GM23338 (cell line): ENCODE measurements around the gene RASL11A. TPM values are rescaled to one million over a fixed set of nuclear protein-coding genes. Genes with fewer than 3 reads are reported as not detected.

ENCODE experiments used
- ATAC-seq: fragments of 200-7000 bp; cut with Tn5 transposase; 3 replicates; pipeline ENCODE4 v1.9.1; 2020
- DNase-seq: peaks from one replicate; pipeline ENCODE4 v3.0.0-alpha.2; 2015; ENCODE audit warnings: low spot score
- H2AFZ ChIP-seq: fragments of 200-600 bp; sonication (generic); 2 replicates; pipeline ENCODE4 v1.8.0; 2016; ENCODE audit warnings: antibody characterized with exemption, mild to moderate bottlenecking, moderate library complexity
- H3F3A ChIP-seq: fragments of 200-600 bp; sonication (generic); replicated peaks from 2 replicates; pipeline ENCODE4 v1.8.0; 2017; ENCODE audit warnings: antibody characterized with exemption, mixed run types, low read depth
- H3K27ac ChIP-seq: fragments of 200-600 bp; sonication (generic); 2 replicates; pipeline ENCODE4 v1.6.1; 2016; ENCODE audit warnings: low read depth
- H3K27me3 ChIP-seq: fragments of 200-600 bp; sonication (generic); 2 replicates; pipeline ENCODE4 v1.8.0; 2016; ENCODE audit warnings: mild to moderate bottlenecking, mixed run types, moderate library complexity; ENCODE audit not compliant: insufficient read depth
- H3K36me3 ChIP-seq: fragments of 200-600 bp; sonication (generic); 2 replicates; pipeline ENCODE4 v1.8.0; 2016; ENCODE audit warnings: mild to moderate bottlenecking; ENCODE audit not compliant: insufficient read depth
- H3K4me1 ChIP-seq: fragments of 200-600 bp; sonication (generic); 2 replicates; pipeline ENCODE4 v1.8.0; 2016; ENCODE audit warnings: mild to moderate bottlenecking, moderate library complexity; ENCODE audit not compliant: insufficient read depth
- H3K4me2 ChIP-seq: fragments of 200-600 bp; sonication (generic); 2 replicates; pipeline ENCODE4 v1.7.1; 2017; ENCODE audit warnings: mixed run types
- H3K4me3 ChIP-seq: fragments of 200-600 bp; sonication (generic); 2 replicates; pipeline ENCODE4 v1.6.1; 2016; ENCODE audit warnings: mixed run types
- H3K79me2 ChIP-seq: fragments of 200-600 bp; sonication (generic); replicated peaks from 2 replicates; pipeline ENCODE4 v1.8.0; 2017; ENCODE audit warnings: mild to moderate bottlenecking; ENCODE audit not compliant: insufficient read depth
- H3K9me2 ChIP-seq: fragments of 200-600 bp; sonication (generic); 2 replicates; pipeline ENCODE4 v1.8.0; 2017; ENCODE audit not compliant: insufficient read depth
- H4K20me1 ChIP-seq: fragments of 200-600 bp; sonication (generic); replicated peaks from 2 replicates; pipeline ENCODE4 v1.8.0; 2017; ENCODE audit warnings: mild to moderate bottlenecking; ENCODE audit not compliant: insufficient read depth
- H3K27ac Mint-ChIP-seq: 2 replicates; pipeline ENCODE4 v1.8.0; 2020; ENCODE audit warnings: inconsistent platforms, mild to moderate bottlenecking, moderate library complexity, mixed read lengths
- H3K27me3 Mint-ChIP-seq: 3 replicates; pipeline ENCODE4 v1.8.0; 2022; ENCODE audit warnings: low read depth, mild to moderate bottlenecking, moderate library complexity, mixed read lengths, inconsistent platforms; ENCODE audit not compliant: insufficient read depth, poor library complexity
- H3K36me3 Mint-ChIP-seq: 3 replicates; pipeline ENCODE4 v1.8.0; 2021; ENCODE audit warnings: low read depth, mild to moderate bottlenecking, inconsistent platforms, moderate library complexity, mixed read lengths
- H3K4me1 Mint-ChIP-seq: 3 replicates; pipeline ENCODE4 v1.8.0; 2020; ENCODE audit warnings: mild to moderate bottlenecking, inconsistent platforms, mixed read lengths
- H3K4me3 Mint-ChIP-seq: 3 replicates; pipeline ENCODE4 v1.8.0; 2021; ENCODE audit warnings: moderate library complexity, mild to moderate bottlenecking, inconsistent platforms, mixed read lengths
- H3K9me3 Mint-ChIP-seq: 3 replicates; pipeline ENCODE4 v1.8.0; 2020; ENCODE audit warnings: moderate library complexity, mild to moderate bottlenecking, inconsistent platforms, mixed read lengths
- CREB1 ChIP-seq: fragments of 250-450 bp; sonication (Bioruptor Pico); IDR thresholded peaks from 2 replicates; pipeline ENCODE4 v1.5.0; 2020; ENCODE audit warnings: low read depth, mild to moderate bottlenecking, moderate library complexity
- EZH2 ChIP-seq: fragments of 200-600 bp; sonication (generic); IDR thresholded peaks from one replicate; pipeline ENCODE4 v1.8.0; 2017; ENCODE audit warnings: antibody characterized with exemption, mild to moderate bottlenecking, low read depth; ENCODE audit not compliant: unreplicated experiment
- POLR2AphosphoS5 ChIP-seq: IDR thresholded peaks from 2 replicates; pipeline ENCODE4 v1.6.1; 2016; ENCODE audit warnings: antibody characterized with exemption, low read depth
- STAT1 ChIP-seq: IDR thresholded peaks from one replicate; pipeline ENCODE4 v1.6.1; 2016; ENCODE audit warnings: antibody characterized with exemption; ENCODE audit not compliant: unreplicated experiment
- ZNF114 ChIP-seq: fragments of 250-450 bp; sonication (Bioruptor Pico); IDR thresholded peaks from 2 replicates; pipeline ENCODE4 v1.5.0; 2020; ENCODE audit warnings: mild to moderate bottlenecking, moderate library complexity
- ZNF331 ChIP-seq: fragments of 250-450 bp; sonication (Bioruptor Pico); IDR thresholded peaks from 2 replicates; pipeline ENCODE4 v1.5.0; 2020; ENCODE audit warnings: low read depth, mild to moderate bottlenecking, moderate library complexity
- polyA plus RNA-seq: library from polyadenylated mRNA; unstranded; fragments of >200 nt; fragmentation: Nextera tagmentation; extraction: Ambion mirVana; gene quantifications from 2 replicates; pipeline ENCODE4 v1.2.1, GENCODE V29; 2016
- total RNA-seq: library from RNA; depleted of rRNA; stranded (reverse); fragments of >200 nt; shearing (Covaris generic); gene quantifications from 2 replicates; pipeline ENCODE4 v1.2.3, GENCODE V29; 2014
- TF ChIP-seq, protein P1 (sequence below): IDR thresholded peaks from one replicate; pipeline ENCODE4 v1.6.1; 2018; ENCODE audit warnings: antibody characterized with exemption; ENCODE audit not compliant: unreplicated experiment
- TF ChIP-seq, protein P2 (sequence below), 2 experiments: fragments of 200-600 bp in 1 of 2; sonication (generic) in 1 of 2; conservative IDR thresholded peaks; 2 replicates each; pipeline versions ENCODE4 v1.5.1 to v1.6.1; 2016 to 2017; ENCODE audit warnings: antibody characterized with exemption in 2 of 2, low read depth in 2 of 2, mild to moderate bottlenecking in 2 of 2, moderate library complexity in 1 of 2
- TF ChIP-seq, protein P3 (sequence below): fragments of 250-450 bp; sonication (Bioruptor Pico); IDR thresholded peaks from 2 replicates; pipeline ENCODE4 v1.5.0; 2020; ENCODE audit warnings: mild to moderate bottlenecking, moderate library complexity

Gene RASL11A
- total and polyA plus RNA-seq, 2 experiments from 2014 or later = 1.9 to 3.3 TPM

DNA sequence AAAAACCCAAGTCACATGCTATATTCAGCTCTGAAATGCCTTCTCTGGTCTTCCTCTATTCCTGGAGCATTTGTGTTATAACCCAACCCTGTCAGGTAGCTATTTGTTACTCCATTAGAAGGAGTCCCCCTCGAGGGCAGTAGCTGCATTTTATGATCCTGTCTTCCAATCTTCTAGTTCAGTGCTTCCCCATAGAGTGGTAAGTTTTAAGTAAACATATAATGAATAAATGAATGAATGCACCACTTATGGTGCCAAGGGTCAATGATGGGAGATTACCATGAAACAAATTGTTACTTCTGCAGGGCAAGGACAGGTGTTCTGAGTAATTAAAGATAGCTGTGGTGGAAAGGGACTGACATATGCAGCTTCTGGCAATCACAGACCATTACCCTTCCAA, 4.0 kb downstream of the RASL11A start:
- Mint-ChIP-seq H3K9me3 (no peaks in the 10 kb centered on the region; the same call in 2 of the 3 replicates), H3K27me3 (peaks cover 19% of the 10 kb centered on the region), H3K36me3 (no peaks in the 10 kb centered on the region), H3K4me3 (no peak overlapping the region), H3K4me1 (peaks cover 20% of the 10 kb centered on the region), H3K27ac (no peak overlapping the region)
- H3K4me1 ChIP-seq = no peaks in the 10 kb centered on the region; the same call in 1 of the 2 replicates
- ATAC-seq = no peak
- H3K27ac ChIP-seq = no peak overlapping the region
- no peaks in the 10 kb centered on the region for H4K20me1 ChIP-seq
- TF ChIP-seq POLR2AphosphoS5 (no peak), ZNF114 (CRISPR knock-in tag) (no peak)
- TF ChIP-seq, protein P1, sequence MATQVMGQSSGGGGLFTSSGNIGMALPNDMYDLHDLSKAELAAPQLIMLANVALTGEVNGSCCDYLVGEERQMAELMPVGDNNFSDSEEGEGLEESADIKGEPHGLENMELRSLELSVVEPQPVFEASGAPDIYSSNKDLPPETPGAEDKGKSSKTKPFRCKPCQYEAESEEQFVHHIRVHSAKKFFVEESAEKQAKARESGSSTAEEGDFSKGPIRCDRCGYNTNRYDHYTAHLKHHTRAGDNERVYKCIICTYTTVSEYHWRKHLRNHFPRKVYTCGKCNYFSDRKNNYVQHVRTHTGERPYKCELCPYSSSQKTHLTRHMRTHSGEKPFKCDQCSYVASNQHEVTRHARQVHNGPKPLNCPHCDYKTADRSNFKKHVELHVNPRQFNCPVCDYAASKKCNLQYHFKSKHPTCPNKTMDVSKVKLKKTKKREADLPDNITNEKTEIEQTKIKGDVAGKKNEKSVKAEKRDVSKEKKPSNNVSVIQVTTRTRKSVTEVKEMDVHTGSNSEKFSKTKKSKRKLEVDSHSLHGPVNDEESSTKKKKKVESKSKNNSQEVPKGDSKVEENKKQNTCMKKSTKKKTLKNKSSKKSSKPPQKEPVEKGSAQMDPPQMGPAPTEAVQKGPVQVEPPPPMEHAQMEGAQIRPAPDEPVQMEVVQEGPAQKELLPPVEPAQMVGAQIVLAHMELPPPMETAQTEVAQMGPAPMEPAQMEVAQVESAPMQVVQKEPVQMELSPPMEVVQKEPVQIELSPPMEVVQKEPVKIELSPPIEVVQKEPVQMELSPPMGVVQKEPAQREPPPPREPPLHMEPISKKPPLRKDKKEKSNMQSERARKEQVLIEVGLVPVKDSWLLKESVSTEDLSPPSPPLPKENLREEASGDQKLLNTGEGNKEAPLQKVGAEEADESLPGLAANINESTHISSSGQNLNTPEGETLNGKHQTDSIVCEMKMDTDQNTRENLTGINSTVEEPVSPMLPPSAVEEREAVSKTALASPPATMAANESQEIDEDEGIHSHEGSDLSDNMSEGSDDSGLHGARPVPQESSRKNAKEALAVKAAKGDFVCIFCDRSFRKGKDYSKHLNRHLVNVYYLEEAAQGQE = no peak
- TF ChIP-seq, protein P2, sequence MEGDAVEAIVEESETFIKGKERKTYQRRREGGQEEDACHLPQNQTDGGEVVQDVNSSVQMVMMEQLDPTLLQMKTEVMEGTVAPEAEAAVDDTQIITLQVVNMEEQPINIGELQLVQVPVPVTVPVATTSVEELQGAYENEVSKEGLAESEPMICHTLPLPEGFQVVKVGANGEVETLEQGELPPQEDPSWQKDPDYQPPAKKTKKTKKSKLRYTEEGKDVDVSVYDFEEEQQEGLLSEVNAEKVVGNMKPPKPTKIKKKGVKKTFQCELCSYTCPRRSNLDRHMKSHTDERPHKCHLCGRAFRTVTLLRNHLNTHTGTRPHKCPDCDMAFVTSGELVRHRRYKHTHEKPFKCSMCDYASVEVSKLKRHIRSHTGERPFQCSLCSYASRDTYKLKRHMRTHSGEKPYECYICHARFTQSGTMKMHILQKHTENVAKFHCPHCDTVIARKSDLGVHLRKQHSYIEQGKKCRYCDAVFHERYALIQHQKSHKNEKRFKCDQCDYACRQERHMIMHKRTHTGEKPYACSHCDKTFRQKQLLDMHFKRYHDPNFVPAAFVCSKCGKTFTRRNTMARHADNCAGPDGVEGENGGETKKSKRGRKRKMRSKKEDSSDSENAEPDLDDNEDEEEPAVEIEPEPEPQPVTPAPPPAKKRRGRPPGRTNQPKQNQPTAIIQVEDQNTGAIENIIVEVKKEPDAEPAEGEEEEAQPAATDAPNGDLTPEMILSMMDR (conservative IDR thresholded peaks at IDR 0.05; ENCODE audit: low read depth in 2 of 2) = no peak
- H3K4me2 ChIP-seq = no peak overlapping the region
- H3F3A ChIP-seq = peaks cover 13% of the 10 kb centered on the region; the same call in 1 of the 2 replicates
- no peak for DNase-seq
- no peaks in the 10 kb centered on the region for H3K9me2 ChIP-seq
- H3K4me3 ChIP-seq = no peak overlapping the region
- H2AFZ ChIP-seq = no peak overlapping the region
- H3K36me3 ChIP-seq = no peaks in the 10 kb centered on the region
- H3K79me2 ChIP-seq = no peaks in the 10 kb centered on the region
- H3K27me3 ChIP-seq = peaks cover 19% of the 10 kb centered on the region

DNA sequence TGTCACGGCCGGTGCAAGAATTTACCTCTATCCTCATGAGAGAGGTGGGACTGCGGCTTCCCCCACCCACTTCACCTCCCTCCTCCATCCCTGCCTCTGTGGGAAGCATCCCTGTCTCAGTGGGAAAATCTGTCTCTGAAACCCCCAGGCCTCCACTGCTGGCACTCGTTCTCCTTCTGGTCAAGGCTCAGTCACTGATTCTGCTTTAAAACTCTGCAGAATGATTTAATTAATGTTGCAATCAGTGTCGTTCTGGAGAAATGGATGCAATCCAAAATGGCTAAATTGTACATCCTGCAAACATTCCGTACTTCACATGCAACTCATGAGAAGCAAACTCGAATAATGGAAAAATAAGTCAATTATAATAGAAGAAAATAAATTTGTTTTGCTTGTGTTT, 5.6 kb downstream of the RASL11A start:
- Mint-ChIP-seq H3K9me3 (no peaks in the 10 kb centered on the region; the same call in 2 of the 3 replicates), H3K4me3 (no peak overlapping the region), H3K27me3 (peaks cover 10% of the 10 kb centered on the region), H3K36me3 (no peaks in the 10 kb centered on the region), H3K27ac (no peak overlapping the region), H3K4me1 (peaks cover 24% of the 10 kb centered on the region)
- peaks cover 5% of the 10 kb centered on the region; the same call in 1 of the 2 replicates for H3F3A ChIP-seq
- DNase-seq = no peak
- H3K79me2 ChIP-seq = no peaks in the 10 kb centered on the region
- no peak for ATAC-seq
- H3K9me2 ChIP-seq = no peaks in the 10 kb centered on the region
- H3K27ac ChIP-seq = no peak overlapping the region
- H2AFZ ChIP-seq = no peak overlapping the region
- H3K4me3 ChIP-seq = no peak overlapping the region
- H3K4me1 ChIP-seq = no peaks in the 10 kb centered on the region; the same call in 1 of the 2 replicates
- no peaks in the 10 kb centered on the region for H4K20me1 ChIP-seq
- H3K27me3 ChIP-seq = peaks cover 16% of the 10 kb centered on the region
- no peaks in the 10 kb centered on the region for H3K36me3 ChIP-seq
- H3K4me2 ChIP-seq = no peak overlapping the region
- no peak for TF ChIP-seq EZH2
- TF ChIP-seq, protein P3, sequence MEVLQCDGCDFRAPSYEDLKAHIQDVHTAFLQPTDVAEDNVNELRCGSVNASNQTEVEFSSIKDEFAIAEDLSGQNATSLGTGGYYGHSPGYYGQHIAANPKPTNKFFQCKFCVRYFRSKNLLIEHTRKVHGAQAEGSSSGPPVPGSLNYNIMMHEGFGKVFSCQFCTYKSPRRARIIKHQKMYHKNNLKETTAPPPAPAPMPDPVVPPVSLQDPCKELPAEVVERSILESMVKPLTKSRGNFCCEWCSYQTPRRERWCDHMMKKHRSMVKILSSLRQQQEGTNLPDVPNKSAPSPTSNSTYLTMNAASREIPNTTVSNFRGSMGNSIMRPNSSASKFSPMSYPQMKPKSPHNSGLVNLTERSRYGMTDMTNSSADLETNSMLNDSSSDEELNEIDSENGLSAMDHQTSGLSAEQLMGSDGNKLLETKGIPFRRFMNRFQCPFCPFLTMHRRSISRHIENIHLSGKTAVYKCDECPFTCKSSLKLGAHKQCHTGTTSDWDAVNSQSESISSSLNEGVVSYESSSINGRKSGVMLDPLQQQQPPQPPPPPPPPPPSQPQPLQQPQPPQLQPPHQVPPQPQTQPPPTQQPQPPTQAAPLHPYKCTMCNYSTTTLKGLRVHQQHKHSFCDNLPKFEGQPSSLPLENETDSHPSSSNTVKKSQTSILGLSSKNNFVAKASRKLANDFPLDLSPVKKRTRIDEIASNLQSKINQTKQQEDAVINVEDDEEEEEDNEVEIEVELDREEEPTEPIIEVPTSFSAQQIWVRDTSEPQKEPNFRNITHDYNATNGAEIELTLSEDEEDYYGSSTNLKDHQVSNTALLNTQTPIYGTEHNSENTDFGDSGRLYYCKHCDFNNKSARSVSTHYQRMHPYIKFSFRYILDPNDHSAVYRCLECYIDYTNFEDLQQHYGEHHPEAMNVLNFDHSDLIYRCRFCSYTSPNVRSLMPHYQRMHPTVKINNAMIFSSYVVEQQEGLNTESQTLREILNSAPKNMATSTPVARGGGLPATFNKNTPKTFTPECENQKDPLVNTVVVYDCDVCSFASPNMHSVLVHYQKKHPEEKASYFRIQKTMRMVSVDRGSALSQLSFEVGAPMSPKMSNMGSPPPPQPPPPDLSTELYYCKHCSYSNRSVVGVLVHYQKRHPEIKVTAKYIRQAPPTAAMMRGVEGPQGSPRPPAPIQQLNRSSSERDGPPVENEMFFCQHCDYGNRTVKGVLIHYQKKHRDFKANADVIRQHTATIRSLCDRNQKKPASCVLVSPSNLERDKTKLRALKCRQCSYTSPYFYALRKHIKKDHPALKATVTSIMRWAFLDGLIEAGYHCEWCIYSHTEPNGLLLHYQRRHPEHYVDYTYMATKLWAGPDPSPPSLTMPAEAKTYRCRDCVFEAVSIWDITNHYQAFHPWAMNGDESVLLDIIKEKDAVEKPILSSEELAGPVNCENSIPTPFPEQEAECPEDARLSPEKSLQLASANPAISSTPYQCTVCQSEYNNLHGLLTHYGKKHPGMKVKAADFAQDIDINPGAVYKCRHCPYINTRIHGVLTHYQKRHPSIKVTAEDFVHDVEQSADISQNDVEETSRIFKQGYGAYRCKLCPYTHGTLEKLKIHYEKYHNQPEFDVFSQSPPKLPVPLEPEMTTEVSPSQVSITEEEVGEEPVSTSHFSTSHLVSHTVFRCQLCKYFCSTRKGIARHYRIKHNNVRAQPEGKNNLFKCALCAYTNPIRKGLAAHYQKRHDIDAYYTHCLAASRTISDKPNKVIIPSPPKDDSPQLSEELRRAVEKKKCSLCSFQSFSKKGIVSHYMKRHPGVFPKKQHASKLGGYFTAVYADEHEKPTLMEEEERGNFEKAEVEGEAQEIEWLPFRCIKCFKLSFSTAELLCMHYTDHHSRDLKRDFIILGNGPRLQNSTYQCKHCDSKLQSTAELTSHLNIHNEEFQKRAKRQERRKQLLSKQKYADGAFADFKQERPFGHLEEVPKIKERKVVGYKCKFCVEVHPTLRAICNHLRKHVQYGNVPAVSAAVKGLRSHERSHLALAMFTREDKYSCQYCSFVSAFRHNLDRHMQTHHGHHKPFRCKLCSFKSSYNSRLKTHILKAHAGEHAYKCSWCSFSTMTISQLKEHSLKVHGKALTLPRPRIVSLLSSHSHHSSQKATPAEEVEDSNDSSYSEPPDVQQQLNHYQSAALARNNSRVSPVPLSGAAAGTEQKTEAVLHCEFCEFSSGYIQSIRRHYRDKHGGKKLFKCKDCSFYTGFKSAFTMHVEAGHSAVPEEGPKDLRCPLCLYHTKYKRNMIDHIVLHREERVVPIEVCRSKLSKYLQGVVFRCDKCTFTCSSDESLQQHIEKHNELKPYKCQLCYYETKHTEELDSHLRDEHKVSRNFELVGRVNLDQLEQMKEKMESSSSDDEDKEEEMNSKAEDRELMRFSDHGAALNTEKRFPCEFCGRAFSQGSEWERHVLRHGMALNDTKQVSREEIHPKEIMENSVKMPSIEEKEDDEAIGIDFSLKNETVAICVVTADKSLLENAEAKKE (CRISPR knock-in tag) = no peak
- TF ChIP-seq ZNF114 (CRISPR knock-in tag) = no peak
- TF ChIP-seq STAT1 = no peak
- TF ChIP-seq CREB1 = no peak
- no peak for TF ChIP-seq ZNF331 (CRISPR knock-in tag)
